OCI-LY3 (cell line): ENCODE measurements around the gene MIGA2.

ENCODE experiments used
- EZH2phosphoT487 ChIP-seq: fragments of 200-600 bp; shearing (Covaris generic); IDR thresholded peaks from 2 replicates; pipeline ENCODE4 v1.6.1; 2018; ENCODE audit warnings: antibody characterized with exemption, mixed run types, low read depth
- TF ChIP-seq, protein P1 (sequence below): fragments of 200-600, 300-600 bp; sonication (generic); IDR thresholded peaks from 2 replicates; pipeline ENCODE4 v1.5.1; 2014; ENCODE audit warnings: antibody characterized with exemption, low read length, low read depth

DNA sequence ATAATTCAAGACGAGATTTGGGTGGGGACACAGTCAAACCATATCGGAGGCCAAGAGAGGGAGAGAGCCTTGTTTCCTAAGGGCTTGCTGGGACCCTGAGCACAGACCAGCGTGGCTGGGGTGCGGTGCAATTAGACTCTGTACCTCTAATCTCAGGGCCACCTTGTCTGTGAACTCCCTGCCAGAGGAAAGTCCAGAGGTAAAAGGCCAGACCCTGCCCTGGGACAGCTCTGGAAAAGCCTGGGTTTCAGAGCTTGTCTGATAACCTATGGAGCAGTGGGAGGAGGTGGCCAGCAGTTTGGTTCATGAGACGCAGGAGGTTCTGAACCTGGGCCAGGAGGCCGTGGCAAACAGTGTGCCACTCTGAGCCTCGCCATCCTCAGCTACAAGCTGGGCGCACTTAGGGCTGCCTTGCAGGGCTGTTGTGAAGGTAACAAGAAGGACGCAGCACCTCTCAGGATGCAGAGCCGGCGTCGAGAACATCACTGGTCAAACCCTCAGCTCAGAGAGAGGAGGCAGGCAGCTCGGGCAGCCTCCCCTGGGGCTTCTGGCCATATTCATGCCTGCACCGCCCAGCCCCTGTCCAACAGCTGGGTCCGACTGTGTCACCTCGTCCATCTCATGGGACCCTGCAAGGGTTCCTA, 39.7 kb downstream of the MIGA2 start:
- TF ChIP-seq, protein P1, sequence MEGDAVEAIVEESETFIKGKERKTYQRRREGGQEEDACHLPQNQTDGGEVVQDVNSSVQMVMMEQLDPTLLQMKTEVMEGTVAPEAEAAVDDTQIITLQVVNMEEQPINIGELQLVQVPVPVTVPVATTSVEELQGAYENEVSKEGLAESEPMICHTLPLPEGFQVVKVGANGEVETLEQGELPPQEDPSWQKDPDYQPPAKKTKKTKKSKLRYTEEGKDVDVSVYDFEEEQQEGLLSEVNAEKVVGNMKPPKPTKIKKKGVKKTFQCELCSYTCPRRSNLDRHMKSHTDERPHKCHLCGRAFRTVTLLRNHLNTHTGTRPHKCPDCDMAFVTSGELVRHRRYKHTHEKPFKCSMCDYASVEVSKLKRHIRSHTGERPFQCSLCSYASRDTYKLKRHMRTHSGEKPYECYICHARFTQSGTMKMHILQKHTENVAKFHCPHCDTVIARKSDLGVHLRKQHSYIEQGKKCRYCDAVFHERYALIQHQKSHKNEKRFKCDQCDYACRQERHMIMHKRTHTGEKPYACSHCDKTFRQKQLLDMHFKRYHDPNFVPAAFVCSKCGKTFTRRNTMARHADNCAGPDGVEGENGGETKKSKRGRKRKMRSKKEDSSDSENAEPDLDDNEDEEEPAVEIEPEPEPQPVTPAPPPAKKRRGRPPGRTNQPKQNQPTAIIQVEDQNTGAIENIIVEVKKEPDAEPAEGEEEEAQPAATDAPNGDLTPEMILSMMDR, result no peak
- no peak for TF ChIP-seq EZH2phosphoT487
